HEK293 (cell line): ENCODE data around the gene WDR88.
A peak's percentile ranks its signal among the peaks of the same experiment; 100 is the strongest.

Experiments used
- CTCF ChIA-PET: fragments of 350-600 bp; formaldehyde crosslinking; extraction: SDS; loops from one replicate; lab custom pipeline; 2021; ENCODE audit warnings: antibody characterized with exemption; lab: Yijun Ruan, JAX
- POLR2A ChIA-PET: fragments of 300-600 bp; formaldehyde crosslinking; extraction: SDS; loops from one replicate; lab custom pipeline; 2020; ENCODE audit warnings: antibody characterized with exemption, inconsistent platforms; lab: Yijun Ruan, JAX
- H3K27ac ChIP-seq: fragments of 200-500 bp; sonication (Bioruptor generic); 2 replicates; pipeline ENCODE4 v1.5.1; 2014; ENCODE audit warnings: low read depth, low read length, control low read depth, inconsistent platforms; ENCODE audit errors: extremely low read depth
- H3K36me3 ChIP-seq, 2 experiments: fragments of 200-500 bp in 1 of 2; sonication (Bioruptor generic) in 1 of 2; 1 replicate in 1 of 2; 2 replicates in 1 of 2; pipeline ENCODE4 v1.5.1; 2014 to 2017; ENCODE audit warnings: inconsistent platforms in 2 of 2, low read length in 2 of 2; ENCODE audit not compliant: control insufficient read depth in 2 of 2, insufficient read depth in 1 of 2
- H3K4me1 ChIP-seq: fragments of 200-500 bp; sonication (Bioruptor generic); 2 replicates; pipeline ENCODE4 v1.5.1; 2014; ENCODE audit warnings: mild to moderate bottlenecking, low read length, inconsistent platforms; ENCODE audit not compliant: control insufficient read depth, insufficient read depth
- H3K4me3 ChIP-seq: 2 replicates; pipeline ENCODE4 v1.5.1; 2011; ENCODE audit warnings: low read depth, mild to moderate bottlenecking, control low read depth, low read length, moderate library complexity
- H3K9me3 ChIP-seq: fragments of 200-500 bp; sonication (Bioruptor generic); 2 replicates; pipeline ENCODE4 v1.5.1; 2014; ENCODE audit warnings: low read depth, low read length, inconsistent platforms; ENCODE audit not compliant: control insufficient read depth, insufficient read depth
- CTCF ChIP-seq: fragments of 450-650 bp; formaldehyde crosslinking; IDR thresholded peaks from 2 replicates; pipeline ENCODE4 v1.5.1; 2016; ENCODE audit warnings: missing biosample characterization, missing genetic modification characterization
- EGR2 ChIP-seq: fragments of 450-650 bp; formaldehyde crosslinking; IDR thresholded peaks from 2 replicates; pipeline ENCODE4 v1.5.1; 2016; ENCODE audit warnings: low read depth, missing biosample characterization, missing genetic modification characterization
- GLIS1 ChIP-seq: fragments of 450-650 bp; formaldehyde crosslinking; IDR thresholded peaks from 2 replicates; pipeline ENCODE4 v1.5.1; 2016; ENCODE audit warnings: missing biosample characterization, missing genetic modification characterization
- GLIS2 ChIP-seq: fragments of 450-650 bp; formaldehyde crosslinking; IDR thresholded peaks from 2 replicates; pipeline ENCODE4 v1.5.1; 2016; ENCODE audit warnings: missing biosample characterization, missing genetic modification characterization
- HOXD13 ChIP-seq: sonication (generic); formaldehyde crosslinking; IDR thresholded peaks from 2 replicates; pipeline ENCODE4 v1.8.0; 2022; ENCODE audit warnings: missing genetic modification reagents, borderline replicate concordance
- PRDM1 ChIP-seq: fragments of 450-650 bp; formaldehyde crosslinking; IDR thresholded peaks from 2 replicates; pipeline ENCODE4; 2016; ENCODE audit warnings: missing biosample characterization, missing genetic modification characterization
- WT1 ChIP-seq: fragments of 450-650 bp; formaldehyde crosslinking; IDR thresholded peaks from 2 replicates; pipeline ENCODE4 v1.5.1; 2016; ENCODE audit warnings: missing biosample characterization, missing genetic modification characterization
- ZBTB48 ChIP-seq: fragments of 450-650 bp; formaldehyde crosslinking; IDR thresholded peaks from 2 replicates; pipeline ENCODE4 v1.5.1; 2016; ENCODE audit warnings: missing biosample characterization, missing genetic modification characterization
- ZFHX2 ChIP-seq: fragments of 450-650 bp; formaldehyde crosslinking; conservative IDR thresholded peaks from 2 replicates; pipeline ENCODE4 v1.5.1; 2016; ENCODE audit warnings: missing biosample characterization, missing genetic modification characterization
- ZIC2 ChIP-seq: fragments of 450-650 bp; formaldehyde crosslinking; IDR thresholded peaks from 2 replicates; pipeline ENCODE4 v1.5.1; 2016; ENCODE audit warnings: missing biosample characterization, missing genetic modification characterization
- ZNF2 ChIP-seq: fragments of 450-650 bp; formaldehyde crosslinking; IDR thresholded peaks from 2 replicates; pipeline ENCODE4 v1.5.1; 2016; ENCODE audit warnings: missing biosample characterization, missing genetic modification characterization
- ZNF404 ChIP-seq: fragments of 450-650 bp; formaldehyde crosslinking; IDR thresholded peaks from 2 replicates; pipeline ENCODE4 v1.5.1; 2017; ENCODE audit warnings: missing biosample characterization, missing genetic modification characterization
- ZNF423 ChIP-seq: fragments of 450-650 bp; formaldehyde crosslinking; IDR thresholded peaks from 2 replicates; pipeline ENCODE4 v1.5.1; 2016; ENCODE audit warnings: missing biosample characterization, missing genetic modification characterization
- ZNF549 ChIP-seq: fragments of 450-650 bp; IDR thresholded peaks from 2 replicates; pipeline ENCODE4 v1.5.1; 2018; ENCODE audit warnings: missing biosample characterization, missing genetic modification characterization, mild to moderate bottlenecking, inconsistent platforms, moderate library complexity
- ZNF585B ChIP-seq: fragments of 450-650 bp; formaldehyde crosslinking; IDR thresholded peaks from 2 replicates; pipeline ENCODE4 v1.5.1; 2016; ENCODE audit warnings: missing biosample characterization, missing genetic modification characterization
- ZNF639 ChIP-seq: fragments of 450-650 bp; formaldehyde crosslinking; IDR thresholded peaks from 2 replicates; pipeline ENCODE4 v1.5.1; 2016; ENCODE audit warnings: missing biosample characterization, missing genetic modification characterization
- ZNF654 ChIP-seq: fragments of 450-650 bp; formaldehyde crosslinking; IDR thresholded peaks from 2 replicates; pipeline ENCODE4 v1.5.1; 2016; ENCODE audit warnings: low read depth, missing biosample characterization, missing genetic modification characterization
- ZNF701 ChIP-seq: fragments of 450-650 bp; formaldehyde crosslinking; IDR thresholded peaks from 2 replicates; pipeline ENCODE4 v1.5.1; 2016; ENCODE audit warnings: missing biosample characterization, missing genetic modification characterization
- ZNF768 ChIP-seq: fragments of 450-650 bp; formaldehyde crosslinking; IDR thresholded peaks from 2 replicates; pipeline ENCODE4 v1.5.1; 2018; ENCODE audit warnings: missing biosample characterization, mild to moderate bottlenecking, missing genetic modification characterization
- ZSCAN5A ChIP-seq: fragments of 450-650 bp; formaldehyde crosslinking; IDR thresholded peaks from 2 replicates; pipeline ENCODE4 v1.5.1; 2016; ENCODE audit warnings: missing biosample characterization, missing genetic modification characterization

Gene WDR88

GRCh38 chr19:33130433-33130832, 1.5 kb upstream of the WDR88 start:
- Histone ChIP-seq H3K9me3 (no peaks in the 10 kb centered on the region), H3K36me3 (peaks cover 32 to 71% of the 10 kb centered on the region in 2 experiments), H3K4me1 (peaks cover 13% of the 10 kb centered on the region), H3K4me3 (no peak overlapping the region), H3K27ac (no peak overlapping the region)
- ChIA-PET CTCF (interaction anchor here (0.6 to 15.4 kb wide), 4 partner anchors 11 to 154 kb away, joined by 4 to 335 read pairs (median 138); partner anchors contain the start of genes CEP89 and FAAP24), POLR2A (interaction anchor here (1.4 kb wide), 1 partner anchor 54 kb away, joined by 3 read pairs; no protein-coding TSS in a partner anchor)
- TF ChIP-seq ZIC2 (tag by site-specific recombination): peak; percentile 74
- no peak for TF ChIP-seq ZSCAN5A (tag by site-specific recombination)
- TF ChIP-seq GLIS1 (tag by site-specific recombination): 0 out of 2 replicates have a peak, but pooled peaks have one; percentile 13
- TF ChIP-seq ZNF639 (tag by site-specific recombination): no peak

- Histone ChIP-seq H3K9me3 (no peaks in the 10 kb centered on the region), H3K36me3 (peaks cover 20 to 52% of the 10 kb centered on the region in 2 experiments), H3K4me3 (no peak overlapping the region), H3K4me1 (peaks cover 9% of the 10 kb centered on the region), H3K27ac (no peak overlapping the region)
- TF ChIP-seq GLIS2 (tag by site-specific recombination) (peak; percentile 67), CTCF (tag by site-specific recombination) (peak; percentile 61), ZNF2 (tag by site-specific recombination) (peak; percentile 77; the same call in 1 of the 2 replicates), ZNF549 (tag by site-specific recombination) (no peak), ZNF701 (tag by site-specific recombination) (no peak), ZFHX2 (tag by site-specific recombination) (0 out of 2 replicates have a peak, but pooled peaks have one; percentile 12), ZBTB48 (tag by site-specific recombination) (no peak), ZNF654 (tag by site-specific recombination) (no peak), ZNF585B (tag by site-specific recombination) (no peak), WT1 (tag by site-specific recombination) (no peak), EGR2 (tag by site-specific recombination) (peak; percentile 51), HOXD13 (CRISPR knock-in tag) (no peak), ZNF404 (tag by site-specific recombination) (no peak), ZNF768 (no peak), PRDM1 (no peak), ZNF423 (tag by site-specific recombination) (no peak)
- CTCF ChIA-PET: interaction anchor here (0.6 to 15.4 kb wide), 6 partner anchors 8 to 91 kb away, joined by 3 to 271 read pairs (median 6); no protein-coding TSS in a partner anchor
- POLR2A ChIA-PET: no interaction called here
These were observed 511 bp downstream of the WDR88 start for GRCh38 chr19:33132425-33132824.
